ENCODE results near the gene FGF19. TPM values are rescaled to one million over a fixed set of nuclear protein-coding genes. Genes with fewer than 3 reads are reported as not detected.

FGF19 gene
- total and polyA plus RNA-seq, 9 of the 15 experiments (the other 6 are each of a cell fraction or from before 2014, with no cell fraction given): 0.11 TPM; not detected in 8

- Histone ChIP-seq H4K20me1 (replicated peaks; ENCODE audit: control insufficient read depth, insufficient read depth, low read length) (0 out of 2 replicates have a peak, but pooled peaks cover 7% of the 10 kb centered on the region), H3K9me3 (replicated peaks; ENCODE audit: control insufficient read depth, insufficient read depth, low read depth, low read length) (no peaks in the 10 kb centered on the region), H3K4me3 (peak within 1 kb of the TSS; percentile 96), H3K36me3 (ENCODE audit: control insufficient read depth, insufficient read depth, low read length) (peaks cover 35% of the 10 kb centered on the region; the same call in 2 of the 3 replicates), H3K9me1 (ENCODE audit: control insufficient read depth, insufficient read depth, low read length) (no peaks in the 10 kb centered on the region), H3K27ac (ENCODE audit: extremely low read depth, low read depth, low read length) (peak within 1 kb of the TSS; percentile 84), H3K4me1 (replicated peaks in 1 of 2; ENCODE audit: control insufficient read depth in 2 of 2, insufficient read depth in 2 of 2, low read length in 2 of 2) (peaks cover 9 to 14% of the 10 kb centered on the region in 2 experiments; a peak in 4 of 5 replicates), H3K79me2 (ENCODE audit: control insufficient read depth, insufficient read depth, low read length) (peaks cover 28% of the 10 kb centered on the region), H3K9ac (ENCODE audit: insufficient read depth in 1 of 2, low read depth in 2 of 2, low read length in 2 of 2) (peak within 1 kb of the TSS; percentile 92 to 97), H2AFZ (ENCODE audit: low read depth, low read length) (peak within 1 kb of the TSS; percentile 91), H3K4me2 (ENCODE audit: insufficient read depth, low read length) (peak within 1 kb of the TSS; percentile 93), H3K27me3 (ENCODE audit: control insufficient read depth in 2 of 2, insufficient read depth in 2 of 2, low read length in 2 of 2) (no peaks in the 10 kb centered on the region)
- POLR2A ChIA-PET: interaction anchor here (0.5 to 1.8 kb wide), 12 partner anchors 13 to 972 kb away, joined by 3 to 10 read pairs (median 3); partner anchors contain the start of gene MYEOV
- intact Hi-C loops (cut with micrococcal nuclease): loop anchor here (5.0 kb wide), 1 partner anchor 573 kb away; no protein-coding TSS in a partner anchor
- BruUV-seq (replicated peaks): no TSS peak
- in situ Hi-C loops (cut with MboI): loop anchor here (5.0 to 25.0 kb wide), 3 partner anchors 568 to 1038 kb away; partner anchors contain the start of gene CPT1A
- CTCF ChIA-PET (ENCODE audit: low intra/inter-chr PET ratio): interaction anchor here (0.6 kb wide), 1 partner anchor 573 kb away, joined by 3 read pairs; no protein-coding TSS in a partner anchor
- FAIRE-seq (peak; percentile 89), DNase-seq (ENCODE audit: extremely low read depth in 1 of 4, low spot score in 3 of 4) (peak; percentile 97 to 99 (median 98)), ATAC-seq (peak; percentile 94)
- under 1% methylated on average over 56 of the region's 72 CpGs for WGBS (ENCODE audit: insufficient coverage, low coverage, missing lambda C conversion rate)
- TF ChIP-seq RBM15 (IDR thresholded peaks at IDR 0.05; ENCODE audit: insufficient read depth, low read length): no peak
- peak; percentile 93 for TF ChIP-seq ETV5 (CRISPR knock-in tag; IDR thresholded peaks at IDR 0.05; ENCODE audit: low read depth)
- peak; percentile 65 for TF ChIP-seq HMGN3 (IDR thresholded peaks at IDR 0.05; ENCODE audit: borderline replicate concordance, extremely low read depth, insufficient read length, low read depth, low read length)
- TF ChIP-seq USF2 (CRISPR knock-in tag; IDR thresholded peaks at IDR 0.05): peak; percentile 8; the same call in 1 of the 2 replicates
- TF ChIP-seq ZC3H8 (IDR thresholded peaks at IDR 0.05): no peak
- no peak for TF ChIP-seq ZNF318 (IDR thresholded peaks at IDR 0.05; ENCODE audit: borderline replicate concordance in 1 of 2, low read depth in 1 of 2)
- TF ChIP-seq E2F6 (IDR thresholded peaks at IDR 0.05; ENCODE audit: borderline replicate concordance in 1 of 2, extremely low read depth in 1 of 2, insufficient read depth in 1 of 2, insufficient read length in 1 of 2, low read depth in 1 of 2, low read length in 1 of 2, poor library complexity in 1 of 2, severe bottlenecking in 1 of 2): peak; percentile 54 to 55
These were observed 28.7 kb downstream of the FGF19 start, which contains the start of gene LTO1 for GRCh38 chr11:69674886-69675714. Gene LTO1, minus strand, starts transcription at chr11:69675353. Its CDS starts 114 bp downstream, at chr11:69675239.
